ENCODE measurements around the gene DNM3. TPM values are rescaled to one million over a fixed set of nuclear protein-coding genes. Genes with fewer than 3 reads are reported as not detected.

DNM3 gene
- total and polyA plus RNA-seq, 9 of the 15 experiments (the other 6 are each of a cell fraction or from before 2014, with no cell fraction given), result 0.08 to 0.36 (median 0.22) TPM; not detected in 1

DNA sequence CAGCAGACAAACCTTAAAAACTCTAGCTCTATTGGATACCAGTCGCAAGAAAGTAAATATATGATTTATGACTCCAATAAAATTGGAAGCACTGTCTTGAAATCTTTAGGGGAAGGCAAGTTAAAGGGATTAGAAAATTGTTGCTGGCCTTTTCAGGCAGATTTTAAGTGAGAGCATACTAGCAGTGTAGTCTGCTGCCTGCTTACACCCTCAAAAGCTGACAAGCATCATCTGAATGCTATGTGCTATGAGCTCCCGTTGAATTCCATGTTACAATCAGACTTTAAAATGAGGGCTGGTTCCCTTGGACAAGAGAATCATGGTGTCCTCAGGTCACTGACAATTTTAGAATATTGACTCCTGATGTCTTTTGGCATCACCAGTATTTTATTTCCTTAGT, 308.0 kb downstream of the DNM3 start:
- Histone ChIP-seq H3K79me2 (ENCODE audit: control insufficient read depth, insufficient read depth, low read length) (no peaks in the 10 kb centered on the region), H2AFZ (ENCODE audit: low read depth, low read length) (no peak overlapping the region), H3K9me3 (replicated peaks; ENCODE audit: control insufficient read depth, insufficient read depth, low read depth, low read length) (no peaks in the 10 kb centered on the region), H3K27me3 (ENCODE audit: control insufficient read depth in 2 of 2, insufficient read depth in 2 of 2, low read length in 2 of 2) (peaks cover 0 to 4% of the 10 kb centered on the region in 2 experiments; a peak in 2 of 5 replicates), H3K27ac (ENCODE audit: extremely low read depth, low read depth, low read length) (no peak overlapping the region), H4K20me1 (replicated peaks; ENCODE audit: control insufficient read depth, insufficient read depth, low read length) (no peaks in the 10 kb centered on the region), H3K4me2 (ENCODE audit: insufficient read depth, low read length) (no peak overlapping the region), H3K4me3 (no peak overlapping the region), H3K9me1 (ENCODE audit: control insufficient read depth, insufficient read depth, low read length) (no peaks in the 10 kb centered on the region), H3K36me3 (ENCODE audit: control insufficient read depth, insufficient read depth, low read length) (no peaks in the 10 kb centered on the region), H3K4me1 (replicated peaks in 1 of 2; ENCODE audit: control insufficient read depth in 2 of 2, insufficient read depth in 2 of 2, low read length in 2 of 2) (no peaks in the 10 kb centered on the region), H3K9ac (ENCODE audit: insufficient read depth in 1 of 2, low read depth in 2 of 2, low read length in 2 of 2) (no peak overlapping the region)
- in situ Hi-C loops (cut with MboI), result no loop called here
- WGBS (ENCODE audit: insufficient coverage, low coverage, missing lambda C conversion rate), result 0% methylated on average over 2 of the region's 2 CpGs
- ChIA-PET CTCF (ENCODE audit: low intra/inter-chr PET ratio) (no interaction called here), POLR2A (no interaction called here)
- no TSS peak for BruUV-seq (replicated peaks)
- DNase-seq (ENCODE audit: extremely low read depth in 1 of 4, low spot score in 3 of 4) (no peak), ATAC-seq (no peak), FAIRE-seq (no peak)
- intact Hi-C loops (cut with micrococcal nuclease), result no loop called here
- no peak for TF ChIP-seq DIDO1 (tag; IDR thresholded peaks at IDR 0.05; ENCODE audit: low read depth)
- TF ChIP-seq ATF7 (IDR thresholded peaks at IDR 0.05), result no peak
- TF ChIP-seq ZNF354B (CRISPR knock-in tag; IDR thresholded peaks at IDR 0.05), result no peak
- no peak for TF ChIP-seq ZNF12 (CRISPR knock-in tag; IDR thresholded peaks at IDR 0.05)
- no peak for TF ChIP-seq ZNF717 (CRISPR knock-in tag; IDR thresholded peaks at IDR 0.05)
- TF ChIP-seq CHCHD3 (CRISPR knock-in tag; IDR thresholded peaks at IDR 0.05), result no peak
- TF ChIP-seq ZNF561 (CRISPR knock-in tag; conservative IDR thresholded peaks at IDR 0.05), result no peak
- no peak for TF ChIP-seq RBM39 (optimal IDR thresholded peaks at IDR 0.05; ENCODE audit: low read depth, low read length)
- no peak for TF ChIP-seq TAF1 (IDR thresholded peaks at IDR 0.05; ENCODE audit: control insufficient read depth, extremely low read depth, insufficient read depth, low read length, severe bottlenecking)
- no peak for TF ChIP-seq CEBPZ (IDR thresholded peaks at IDR 0.05; ENCODE audit: borderline replicate concordance, low read depth, low read length)
- TF ChIP-seq HIVEP1 (CRISPR knock-in tag; IDR thresholded peaks at IDR 0.05), result no peak
- no peak for TF ChIP-seq KAT8 (IDR thresholded peaks at IDR 0.05; ENCODE audit: low read depth)
- no peak for TF ChIP-seq REST (IDR thresholded peaks at IDR 0.05; ENCODE audit: borderline replicate concordance)
- TF ChIP-seq REST (CRISPR knock-in tag; IDR thresholded peaks at IDR 0.05; ENCODE audit: low read depth), result no peak
